AML-193 (cell line): Measurements from ENCODE around the gene FAM156A.
A peak's percentile ranks its signal among the peaks of the same experiment; 100 is the strongest.
"Not testable (repeated sequence)": the region's sequence is repeated elsewhere in the genome, so short reads cannot be mapped to it uniquely, and the experiment has no call there.

ENCODE experiments used
- DNase-seq, 2 experiments: peaks; one replicate each; lab custom pipeline; 2025; lab: John Stamatoyannopoulos, UW

FAM156A gene

GRCh38 chrX:52966993-52967738 is 8.8 kb upstream of the FAM156A start:
- DNase-seq, result not testable (repeated sequence)

DNA sequence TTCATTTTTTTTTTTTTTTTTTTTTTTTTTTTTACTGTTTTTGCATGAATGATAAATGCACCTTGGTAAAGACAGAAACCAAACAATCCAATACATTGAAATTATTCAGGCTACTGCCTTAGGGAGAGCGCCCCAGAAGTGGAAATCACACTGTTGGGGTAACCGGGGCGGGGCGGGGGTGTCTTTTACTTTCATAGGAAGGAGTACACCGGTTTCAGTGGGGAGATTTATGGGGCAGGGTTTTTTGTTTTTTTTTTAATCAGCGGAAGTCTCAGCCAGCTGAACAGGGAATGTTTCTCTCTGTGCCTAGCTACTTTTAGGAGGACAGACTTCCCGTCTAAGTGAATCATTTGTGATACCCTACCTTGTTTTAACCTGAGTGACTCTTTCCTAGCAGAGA is 643 bp upstream of the FAM156A start:
- not testable (repeated sequence) for DNase-seq

GRCh38 chrX:52949884-52950283 is 8.4 kb downstream of the FAM156A start:
- DNase-seq, result not testable (repeated sequence)

DNA sequence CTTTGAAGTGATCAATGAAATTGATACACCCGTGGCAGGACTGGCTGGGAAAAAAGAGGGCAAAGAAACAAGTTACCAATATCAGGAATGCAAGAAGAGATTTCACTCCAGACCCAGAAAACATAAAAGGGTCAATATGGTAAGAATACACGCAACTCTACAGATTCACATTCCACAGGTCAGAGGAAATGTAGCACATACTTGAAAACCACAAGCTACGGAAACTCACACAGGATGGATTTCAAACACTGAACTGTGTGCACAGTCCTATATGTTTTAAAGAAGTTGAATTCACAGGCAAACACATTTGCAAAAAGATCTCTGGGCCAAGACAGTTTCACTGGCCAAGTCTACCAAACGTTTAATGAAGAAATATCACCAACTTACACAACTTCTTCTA is 9.0 kb downstream of the FAM156A start:
- not testable (repeated sequence) for DNase-seq

DNA sequence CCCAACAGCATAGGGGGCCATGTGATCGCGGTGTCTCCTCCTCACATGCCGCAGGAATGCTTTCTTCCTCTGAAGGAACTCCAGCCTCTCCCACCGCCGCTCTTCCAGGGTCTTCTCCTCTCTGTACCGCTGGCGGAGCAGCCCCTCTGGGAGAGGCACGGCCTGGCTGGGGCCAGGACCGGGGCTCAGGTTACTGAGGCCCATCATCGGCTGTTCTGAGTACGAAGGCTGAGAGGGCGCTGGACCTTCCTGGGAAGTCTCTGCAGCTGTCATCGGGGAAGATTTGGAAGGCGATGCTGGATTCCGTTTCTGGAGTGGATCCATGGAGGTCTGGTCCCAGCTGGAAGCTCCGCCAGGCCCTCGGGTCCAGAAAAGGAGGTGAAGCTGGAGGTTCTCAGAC is 10.1 kb downstream of the FAM156A start:
- DNase-seq, result not testable (repeated sequence)

- DNase-seq, result not testable (repeated sequence)
Measured at GRCh38 chrX:52947501-52947900, 10.8 kb downstream of the FAM156A start.

GRCh38 chrX:52945838-52946494 is 12.4 kb downstream of the FAM156A start:
- not testable (repeated sequence) for DNase-seq

- not testable (repeated sequence) for DNase-seq
Measured at GRCh38 chrX:52941728-52942127, 16.6 kb downstream of the FAM156A start.

DNA sequence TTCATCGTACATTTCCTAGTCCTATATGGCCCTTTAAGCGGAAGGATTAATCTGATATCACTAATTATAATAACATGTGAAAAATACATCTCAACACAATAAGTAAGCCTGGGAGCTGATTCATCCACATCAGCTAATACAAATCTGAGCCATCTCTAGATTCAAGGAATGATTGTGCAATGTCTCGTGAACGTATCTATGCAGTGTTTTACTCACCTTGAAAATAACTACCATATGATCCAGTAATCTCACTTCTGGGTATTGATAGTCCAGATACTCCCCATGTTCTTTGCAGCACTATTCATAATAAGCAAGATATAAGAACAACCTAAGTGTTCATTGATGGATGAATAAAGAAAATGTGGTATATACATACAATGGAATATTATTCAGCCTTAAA is 17.6 kb downstream of the FAM156A start:
- not testable (repeated sequence) for DNase-seq

DNA sequence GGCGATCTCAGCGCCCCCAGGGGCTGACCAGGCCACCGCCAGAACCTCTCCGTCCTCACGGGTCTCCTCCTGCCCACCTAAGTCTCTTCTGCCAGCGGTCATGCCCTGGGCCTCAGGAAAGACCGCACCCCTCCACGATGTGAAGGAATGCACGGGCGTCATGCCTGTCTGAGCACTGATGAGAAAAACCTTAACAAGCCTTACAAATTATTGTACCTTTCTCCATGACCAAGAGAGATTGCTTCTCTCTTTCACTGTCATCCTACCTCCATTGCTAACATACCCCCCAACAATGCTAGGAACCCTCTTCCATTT is 22.9 kb downstream of the FAM156A start:
- not testable (repeated sequence) for DNase-seq

DNA sequence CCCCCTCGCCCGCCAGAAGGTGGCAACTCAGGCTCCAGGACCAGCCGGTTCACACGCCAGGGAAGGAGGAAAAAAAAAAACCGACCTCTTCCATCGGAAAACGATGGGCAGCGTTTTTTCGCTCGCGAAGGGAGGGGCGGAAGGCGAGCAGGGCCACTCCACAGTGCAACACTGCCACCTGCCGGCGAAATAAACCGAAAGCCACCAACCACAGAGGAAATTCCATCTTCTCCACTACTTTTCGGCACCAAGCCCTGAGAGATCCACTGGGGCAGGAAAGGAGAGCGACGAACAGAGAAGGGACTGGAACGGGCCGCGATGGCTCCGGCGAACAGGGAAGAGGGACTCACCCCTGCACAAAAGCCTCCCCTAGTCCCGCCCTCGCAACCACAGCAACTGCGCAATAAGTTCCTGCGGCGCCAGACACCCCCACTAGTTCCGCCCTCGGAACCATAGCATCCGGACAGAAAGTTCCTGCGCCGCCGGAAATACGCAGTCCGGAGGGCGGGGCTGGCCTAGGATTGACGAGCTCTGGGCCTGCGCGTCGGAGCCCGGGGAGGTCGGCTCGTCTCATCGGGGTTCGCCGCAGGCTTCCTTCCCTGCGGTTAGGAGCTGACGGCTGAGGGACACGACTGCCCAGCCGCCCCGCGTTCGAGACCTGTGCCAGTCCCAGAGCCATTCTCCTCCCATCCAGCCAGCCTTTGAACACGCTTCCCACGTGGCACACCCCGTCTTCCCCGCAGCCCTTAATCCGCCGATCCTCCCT is 23.4 kb downstream of the FAM156A start:
- DNase-seq, result peak; percentile 75

GRCh38 chrX:52933976-52934703 is 24.2 kb downstream of the FAM156A start:
- DNase-seq, result peak in 1 of 2 experiments; percentile 58

DNA sequence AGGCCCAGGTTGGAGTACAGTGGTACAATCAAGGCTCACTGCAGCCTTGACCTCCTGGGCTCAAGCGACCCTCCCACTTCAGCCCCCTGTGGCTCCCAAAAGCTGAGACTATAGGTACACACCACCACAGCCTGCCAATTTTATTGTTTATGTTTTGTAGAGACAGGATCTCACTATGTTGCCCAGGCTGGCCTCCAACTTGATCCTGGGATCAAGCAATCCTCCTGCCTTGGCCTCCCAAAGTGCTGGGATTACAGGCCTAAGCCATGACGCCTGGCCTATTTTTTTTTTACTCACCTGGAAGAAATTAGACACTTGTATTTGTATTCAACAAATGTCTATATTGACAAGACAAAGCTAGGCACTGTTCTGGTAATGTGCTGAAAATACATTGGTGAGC is 25.1 kb downstream of the FAM156A start:
- DNase-seq, result no peak

DNA sequence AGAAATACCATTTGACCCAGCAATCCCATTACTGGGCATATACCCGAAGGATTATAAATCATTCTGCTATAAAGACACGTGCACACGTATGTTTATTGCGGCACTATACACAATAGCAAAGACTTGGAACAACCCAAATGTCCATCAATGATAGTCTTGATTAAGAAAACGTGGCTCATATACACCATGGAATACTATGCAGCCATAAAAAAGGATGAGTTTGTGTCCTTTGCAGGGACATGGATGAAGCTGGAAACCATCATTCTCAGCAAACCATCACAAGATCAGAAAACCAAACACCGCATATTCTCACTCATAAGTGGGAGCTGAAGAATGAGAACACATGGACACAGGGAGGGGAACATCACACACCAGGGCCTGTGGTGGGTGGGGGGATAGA is 28.1 kb downstream of the FAM156A start:
- DNase-seq, result not testable (repeated sequence)

DNA sequence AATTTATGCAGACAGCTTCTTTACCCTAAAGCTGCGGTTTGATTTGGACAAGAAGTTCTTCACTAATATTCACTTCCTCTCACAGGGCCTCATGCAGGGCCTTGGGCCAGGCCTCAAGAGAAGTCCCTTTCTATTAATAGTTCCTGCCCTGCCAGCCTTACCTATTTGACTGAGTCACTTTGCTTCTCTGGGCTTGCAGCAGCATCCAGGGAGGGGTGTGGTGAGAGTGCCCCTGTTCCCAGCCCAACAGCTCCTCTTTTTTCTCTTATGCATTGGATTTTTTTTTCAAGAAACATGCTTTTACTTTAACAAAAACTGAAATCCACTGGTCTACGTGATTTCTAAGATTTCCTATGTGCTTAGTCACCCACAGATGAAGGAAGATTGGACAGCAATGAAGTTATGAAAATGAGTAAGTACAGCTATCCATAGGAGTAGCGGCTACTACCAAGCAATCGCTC is 34.5 kb downstream of the FAM156A start:
- DNase-seq, result peak in 1 of 2 experiments; percentile 0

GRCh38 chrX:52914704-52915103 is 43.6 kb downstream of the FAM156A start:
- not testable (repeated sequence) for DNase-seq

- not testable (repeated sequence) for DNase-seq
Measured at GRCh38 chrX:52913681-52914080, 44.6 kb downstream of the FAM156A start.

DNA sequence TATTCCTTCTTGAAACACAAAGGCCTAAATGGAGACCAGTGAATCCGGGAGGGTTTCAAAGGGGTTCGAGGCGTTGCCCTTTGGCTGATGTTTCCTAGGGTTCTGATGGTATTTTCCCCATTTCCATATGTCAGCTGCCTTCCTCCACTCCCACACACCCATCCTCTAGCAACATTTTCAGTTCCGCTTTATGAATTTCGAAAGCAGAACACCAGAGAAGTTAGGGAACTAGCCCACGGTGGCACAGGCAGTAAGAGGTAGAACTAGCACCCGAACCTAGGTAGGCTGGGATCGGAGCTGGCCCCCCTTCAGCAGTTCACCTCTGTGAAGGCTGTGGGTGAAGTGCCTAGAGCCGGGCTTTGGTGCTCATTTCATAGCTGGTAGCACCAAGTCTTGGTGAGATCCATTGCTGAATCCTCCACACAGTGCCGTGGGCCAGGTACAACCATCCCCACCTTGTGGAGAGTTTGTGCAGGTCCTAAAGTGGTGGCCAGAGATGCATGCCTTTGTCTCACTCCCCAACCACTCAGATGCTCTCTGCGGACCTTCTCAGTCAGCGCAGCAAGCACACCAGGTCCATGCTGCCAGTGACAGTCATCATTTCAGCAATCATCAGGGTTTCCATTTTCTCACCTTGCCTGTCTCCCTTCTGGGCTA is 48.9 kb downstream of the FAM156A start:
- DNase-seq, result not testable (repeated sequence)

DNA sequence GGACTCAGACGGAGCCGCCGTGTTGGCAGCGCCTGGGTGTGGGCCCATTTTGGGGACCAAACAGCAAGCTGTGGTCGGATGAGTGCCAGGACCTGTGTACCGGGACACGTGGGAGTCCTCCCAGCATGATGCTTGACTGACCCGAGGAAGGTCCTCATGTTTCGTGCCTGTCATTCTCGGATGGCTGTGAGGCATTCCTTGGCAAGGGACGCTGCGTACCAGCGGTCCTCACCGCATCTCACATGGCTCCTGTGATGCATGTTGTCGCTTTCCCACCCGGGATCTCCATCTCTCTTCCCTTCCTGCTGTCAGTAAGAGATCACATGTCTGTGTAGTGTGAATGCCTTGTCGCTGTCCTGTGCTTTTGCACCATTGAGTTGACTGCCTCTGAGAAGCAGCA is 50.4 kb downstream of the FAM156A start:
- DNase-seq, result not testable (repeated sequence)

DNA sequence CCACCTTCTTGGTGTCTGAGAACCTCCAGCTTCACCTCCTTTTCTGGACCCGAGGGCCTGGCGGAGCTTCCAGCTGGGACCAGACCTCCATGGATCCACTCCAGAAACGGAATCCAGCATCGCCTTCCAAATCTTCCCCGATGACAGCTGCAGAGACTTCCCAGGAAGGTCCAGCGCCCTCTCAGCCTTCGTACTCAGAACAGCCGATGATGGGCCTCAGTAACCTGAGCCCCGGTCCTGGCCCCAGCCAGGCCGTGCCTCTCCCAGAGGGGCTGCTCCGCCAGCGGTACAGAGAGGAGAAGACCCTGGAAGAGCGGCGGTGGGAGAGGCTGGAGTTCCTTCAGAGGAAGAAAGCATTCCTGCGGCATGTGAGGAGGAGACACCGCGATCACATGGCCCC is 51.2 kb downstream of the FAM156A start:
- not testable (repeated sequence) for DNase-seq

DNA sequence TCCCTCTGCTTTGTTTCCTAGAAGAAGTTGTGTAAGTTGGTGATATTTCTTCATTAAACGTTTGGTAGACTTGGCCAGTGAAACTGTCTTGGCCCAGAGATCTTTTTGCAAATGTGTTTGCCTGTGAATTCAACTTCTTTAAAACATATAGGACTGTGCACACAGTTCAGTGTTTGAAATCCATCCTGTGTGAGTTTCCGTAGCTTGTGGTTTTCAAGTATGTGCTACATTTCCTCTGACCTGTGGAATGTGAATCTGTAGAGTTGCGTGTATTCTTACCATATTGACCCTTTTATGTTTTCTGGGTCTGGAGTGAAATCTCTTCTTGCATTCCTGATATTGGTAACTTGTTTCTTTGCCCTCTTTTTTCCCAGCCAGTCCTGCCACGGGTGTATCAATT is 52.2 kb downstream of the FAM156A start:
- DNase-seq, result not testable (repeated sequence)
